Loucy (cell line): ENCODE data around the gene BAK1.
A peak's percentile ranks its signal among the peaks of the same experiment; 100 is the strongest.

Experiments used
- H2AFZ ChIP-seq: fragments of 200-600 bp; sonication (generic); 2 replicates; pipeline ENCODE4 v1.6.0; 2016; ENCODE audit warnings: antibody characterized with exemption, mild to moderate bottlenecking, low read length, moderate library complexity
- H3F3A ChIP-seq: fragments of 200-600 bp; 2 replicates; pipeline ENCODE4 v1.6.0; 2016; ENCODE audit warnings: antibody characterized with exemption, low read depth, mild to moderate bottlenecking
- H3K27me3 ChIP-seq: fragments of 200-600 bp; sonication (generic); 2 replicates; pipeline ENCODE4 v1.6.1; 2014; ENCODE audit warnings: low read length, mild to moderate bottlenecking; ENCODE audit not compliant: insufficient read depth, poor library complexity, severe bottlenecking
- H3K36me3 ChIP-seq: fragments of 200-600 bp; sonication (generic); 2 replicates; pipeline ENCODE4 v1.6.1; 2016; ENCODE audit warnings: low read length; ENCODE audit not compliant: insufficient read depth
- H3K4me1 ChIP-seq: fragments of 200-600 bp; sonication (generic); 2 replicates; pipeline ENCODE4 v1.5.1; 2014; ENCODE audit warnings: low read length, mild to moderate bottlenecking; ENCODE audit not compliant: insufficient read depth, poor library complexity, severe bottlenecking
- H3K4me2 ChIP-seq: fragments of 200-600 bp; sonication (generic); 2 replicates; pipeline ENCODE4 v1.6.0; 2014; ENCODE audit warnings: antibody characterized with exemption, low read length, low read depth, mild to moderate bottlenecking; ENCODE audit not compliant: poor library complexity, severe bottlenecking
- H3K4me3 ChIP-seq: fragments of 200-600 bp; sonication (generic); 2 replicates; pipeline ENCODE4 v1.5.1; 2014; ENCODE audit warnings: low read length, mild to moderate bottlenecking, mixed read lengths; ENCODE audit not compliant: poor library complexity, severe bottlenecking
- H3K79me2 ChIP-seq: fragments of 200-600 bp; sonication (generic); 2 replicates; pipeline ENCODE4 v1.6.1; 2014; ENCODE audit warnings: low read length; ENCODE audit not compliant: insufficient read depth
- H3K9ac ChIP-seq: fragments of 200-600 bp; sonication (generic); 2 replicates; pipeline ENCODE4 v1.6.0; 2014; ENCODE audit warnings: mild to moderate bottlenecking, low read depth, low read length, moderate library complexity; ENCODE audit not compliant: poor library complexity, severe bottlenecking
- H3K9me2 ChIP-seq: fragments of 200-600 bp; sonication (generic); replicated peaks from 2 replicates; pipeline ENCODE4 v1.6.1; 2016; ENCODE audit warnings: low read depth, low read length, mixed read lengths
- H3K9me3 ChIP-seq: fragments of 200-600 bp; sonication (generic); 2 replicates; pipeline ENCODE4 v1.6.1; 2014; ENCODE audit warnings: mild to moderate bottlenecking, antibody characterized with exemption, low read length, low read depth; ENCODE audit not compliant: insufficient read depth
- H4K20me1 ChIP-seq: fragments of 200-600 bp; sonication (generic); 2 replicates; pipeline ENCODE4 v1.6.0; 2014; ENCODE audit warnings: antibody characterized with exemption, low read length, mild to moderate bottlenecking; ENCODE audit not compliant: insufficient read depth, poor library complexity, severe bottlenecking
- CTCF ChIP-seq: fragments of 200-600 bp; sonication (generic); conservative IDR thresholded peaks from 2 replicates; pipeline ENCODE4 v1.5.1; 2014; ENCODE audit warnings: mild to moderate bottlenecking, antibody characterized with exemption, low read length
- EZH2phosphoT487 ChIP-seq: fragments of 200-600 bp; IDR thresholded peaks from 2 replicates; pipeline ENCODE4 v1.6.1; 2018; ENCODE audit warnings: antibody characterized with exemption, mild to moderate bottlenecking, moderate library complexity, borderline replicate concordance

Gene BAK1

DNA sequence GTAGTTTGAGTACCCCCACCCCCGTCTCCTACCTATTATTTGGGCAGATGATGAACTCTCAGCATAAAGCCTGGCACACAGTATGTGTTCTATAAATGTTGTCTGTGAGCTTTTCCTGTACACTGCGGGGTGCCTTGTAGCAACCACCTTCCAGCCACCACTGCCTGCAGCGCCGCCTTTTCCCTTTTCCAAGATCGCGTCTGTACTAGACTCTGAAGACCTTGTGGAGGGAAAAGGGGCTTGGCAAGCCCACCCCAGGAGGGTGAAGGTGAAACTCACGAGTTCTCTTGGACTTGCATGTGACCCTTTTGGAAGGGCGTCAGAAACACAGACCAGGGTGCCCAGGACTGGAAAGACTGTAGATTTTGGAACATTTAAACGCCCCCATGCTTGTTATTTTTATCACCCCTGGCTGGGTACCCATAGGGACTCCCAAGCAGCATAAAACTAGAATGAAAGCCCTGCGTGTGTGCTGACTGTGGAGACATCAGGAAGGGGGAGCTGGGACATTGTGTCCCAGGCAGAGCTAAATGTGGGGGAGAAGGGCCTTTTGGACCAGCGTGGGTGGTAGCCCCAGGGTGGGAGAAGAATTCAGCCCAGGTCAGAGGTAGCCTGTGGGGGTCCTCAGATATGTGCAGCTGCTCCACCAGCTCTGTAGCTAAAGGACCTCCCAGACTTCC is 8.3 kb downstream of the BAK1 start:
- H3K4me1 ChIP-seq: peaks cover 11% of the 10 kb centered on the region
- no peaks in the 10 kb centered on the region for H3K9me2 ChIP-seq
- H3K9me3 ChIP-seq: no peaks in the 10 kb centered on the region
- peaks cover 19% of the 10 kb centered on the region; the same call in 1 of the 2 replicates for H3K36me3 ChIP-seq
- H3K9ac ChIP-seq: peak overlapping the region; percentile 71
- H3K27me3 ChIP-seq: no peaks in the 10 kb centered on the region
- H3F3A ChIP-seq: no peaks in the 10 kb centered on the region
- H3K79me2 ChIP-seq: peaks cover 1% of the 10 kb centered on the region; the same call in 1 of the 2 replicates
- no peaks in the 10 kb centered on the region for H4K20me1 ChIP-seq
- H3K4me2 ChIP-seq: peak overlapping the region; percentile 73
- peak overlapping the region; percentile 77 for H2AFZ ChIP-seq
- TF ChIP-seq EZH2phosphoT487: no peak
- no peak for TF ChIP-seq CTCF
- H3K4me3 ChIP-seq: peak overlapping the region; percentile 76

DNA sequence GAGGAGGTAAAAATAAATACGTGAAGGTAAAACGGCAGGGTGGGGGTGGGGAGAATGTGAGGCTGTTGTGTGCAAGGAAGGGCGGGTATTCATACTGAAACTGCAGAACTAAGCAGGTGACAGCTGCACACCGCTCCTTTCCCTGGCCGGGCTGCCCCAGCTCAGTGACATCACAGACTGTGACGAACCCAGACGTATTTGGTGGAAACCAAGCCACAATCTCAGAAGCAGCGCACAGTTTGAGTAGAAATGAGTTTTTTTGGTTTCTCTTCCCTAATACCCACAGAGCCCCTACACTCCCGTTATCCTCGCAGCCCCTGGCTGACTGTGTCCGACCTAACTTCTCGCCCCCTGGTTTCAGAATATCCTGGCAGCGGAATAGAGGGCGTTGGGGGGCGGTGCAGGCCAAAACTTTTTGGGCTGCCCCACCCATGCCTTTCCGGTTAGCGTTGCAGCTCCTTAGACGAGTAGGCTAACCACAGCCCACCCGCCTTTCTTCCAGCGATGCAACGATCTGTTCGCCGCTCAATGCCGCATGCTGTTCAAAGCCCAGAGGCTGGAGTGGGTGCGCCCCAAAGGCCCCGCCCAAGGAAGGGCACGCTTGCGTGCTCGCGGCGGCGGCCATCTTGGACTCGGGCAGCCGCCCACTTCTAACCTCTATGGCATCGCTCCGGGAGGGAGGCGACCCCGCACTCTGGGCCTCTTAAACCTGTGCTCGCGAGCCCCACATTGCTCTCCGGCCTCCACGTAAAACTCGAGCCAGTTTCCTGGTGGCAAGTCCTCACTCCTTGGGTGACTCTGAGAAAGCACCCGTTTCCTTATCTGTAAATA is 9.1 kb downstream of the BAK1 start:
- peak overlapping the region; percentile 71 for H3K9ac ChIP-seq
- no peaks in the 10 kb centered on the region for H3K79me2 ChIP-seq
- H3K4me2 ChIP-seq: peak overlapping the region; percentile 73
- H3K27me3 ChIP-seq: no peaks in the 10 kb centered on the region
- peak overlapping the region; percentile 83 for H2AFZ ChIP-seq
- TF ChIP-seq EZH2phosphoT487 (no peak), CTCF (0 out of 2 replicates have a peak, but pooled peaks have one; percentile 19)
- H4K20me1 ChIP-seq: no peaks in the 10 kb centered on the region
- H3K36me3 ChIP-seq: peaks cover 19% of the 10 kb centered on the region; the same call in 1 of the 2 replicates
- H3K9me3 ChIP-seq: no peaks in the 10 kb centered on the region
- H3K9me2 ChIP-seq: no peaks in the 10 kb centered on the region
- H3K4me1 ChIP-seq: peaks cover 11% of the 10 kb centered on the region
- H3F3A ChIP-seq: no peaks in the 10 kb centered on the region
- H3K4me3 ChIP-seq: peak overlapping the region; percentile 76

GRCh38 chr6:33568826-33569570 is 11.1 kb downstream of the BAK1 start:
- Histone ChIP-seq H3K9me3 (no peaks in the 10 kb centered on the region), H3K9ac (no peak overlapping the region), H3K79me2 (no peaks in the 10 kb centered on the region), H3K4me1 (peaks cover 11% of the 10 kb centered on the region), H3K36me3 (peaks cover under 1% of the 10 kb centered on the region; the same call in 1 of the 2 replicates), H3K4me2 (no peak overlapping the region), H3K9me2 (no peaks in the 10 kb centered on the region), H3K27me3 (no peaks in the 10 kb centered on the region), H4K20me1 (no peaks in the 10 kb centered on the region), H2AFZ (no peak overlapping the region), H3F3A (no peaks in the 10 kb centered on the region), H3K4me3 (no peak overlapping the region)
- TF ChIP-seq CTCF (no peak), EZH2phosphoT487 (no peak)
